ENCODE results near the gene RTN4. TPM values are rescaled to one million over a fixed set of nuclear protein-coding genes. Genes with fewer than 3 reads are reported as not detected.

The RTN4 gene
- total and polyA plus RNA-seq, 2 donors from 2014 or later: 296 to 329 TPM

GRCh38 chr2:55025082-55025481 is 25.2 kb downstream of the RTN4 start:
- FAIRE-seq (no peak), DNase-seq (no peak)
- intact Hi-C loops (cut with DNase I): no loop called here
- no peak for TF ChIP-seq CTCF (IDR thresholded peaks at IDR 0.05; ENCODE audit: borderline replicate concordance, extremely low read depth, insufficient read depth)
- Histone ChIP-seq H3K9me3 (ENCODE audit: control insufficient read depth in 2 of 3, insufficient read depth in 1 of 3, low read length in 3 of 3) (no peaks in the 10 kb centered on the region), H3K27me3 (ENCODE audit: control insufficient read depth, insufficient read depth, low read length) (no peaks in the 10 kb centered on the region), H3K27ac (ENCODE audit: low read depth in 2 of 2, low read length in 2 of 2) (no peak overlapping the region), H3K9ac (ENCODE audit: low read length in 3 of 3) (no peak overlapping the region), H3K36me3 (ENCODE audit: control insufficient read depth in 2 of 3, insufficient read depth in 3 of 3, low read length in 3 of 3) (no peaks in the 10 kb centered on the region), H3K4me1 (ENCODE audit: control insufficient read depth in 2 of 3, insufficient read depth in 2 of 3, low read depth in 1 of 3, low read length in 3 of 3) (peaks cover 0 to 17% (median 4%) of the 10 kb centered on the region in 3 donors), H3K4me3 (ENCODE audit: low read length in 3 of 3) (no peak overlapping the region)

GRCh38 chr2:55022476-55022875 is 27.8 kb downstream of the RTN4 start:
- DNase-seq (no peak), FAIRE-seq (no peak)
- no peak overlapping the region for H3K9ac ChIP-seq (ENCODE audit: low read length in 3 of 3)
- H3K27ac ChIP-seq (ENCODE audit: low read depth in 2 of 2, low read length in 2 of 2): no peak overlapping the region
- H3K9me3 ChIP-seq (ENCODE audit: control insufficient read depth in 2 of 3, insufficient read depth in 1 of 3, low read length in 3 of 3): no peaks in the 10 kb centered on the region
- peaks cover 0 to 6% (median 4%) of the 10 kb centered on the region in 3 donors for H3K4me1 ChIP-seq (ENCODE audit: control insufficient read depth in 2 of 3, insufficient read depth in 2 of 3, low read depth in 1 of 3, low read length in 3 of 3)
- H3K36me3 ChIP-seq (ENCODE audit: control insufficient read depth in 2 of 3, insufficient read depth in 3 of 3, low read length in 3 of 3): no peaks in the 10 kb centered on the region
- no peak for TF ChIP-seq CTCF (IDR thresholded peaks at IDR 0.05; ENCODE audit: borderline replicate concordance, extremely low read depth, insufficient read depth)
- intact Hi-C loops (cut with DNase I): no loop called here
- no peak overlapping the region for H3K4me3 ChIP-seq (ENCODE audit: low read length in 3 of 3)
- no peaks in the 10 kb centered on the region for H3K27me3 ChIP-seq (ENCODE audit: control insufficient read depth, insufficient read depth, low read length)

GRCh38 chr2:55019526-55020258 is 30.6 kb downstream of the RTN4 start:
- FAIRE-seq: no peak
- no peak for DNase-seq
- H3K9ac ChIP-seq (ENCODE audit: low read length in 3 of 3): no peak overlapping the region
- no peaks in the 10 kb centered on the region for H3K4me1 ChIP-seq (ENCODE audit: control insufficient read depth in 2 of 3, insufficient read depth in 2 of 3, low read depth in 1 of 3, low read length in 3 of 3)
- intact Hi-C loops (cut with DNase I): loop anchor here (10.0 kb wide), 1 partner anchor 145 kb away; no protein-coding TSS in a partner anchor
- no peaks in the 10 kb centered on the region for H3K36me3 ChIP-seq (ENCODE audit: control insufficient read depth in 2 of 3, insufficient read depth in 3 of 3, low read length in 3 of 3)
- TF ChIP-seq CTCF (IDR thresholded peaks at IDR 0.05; ENCODE audit: borderline replicate concordance, extremely low read depth, insufficient read depth): no peak
- H3K27me3 ChIP-seq (ENCODE audit: control insufficient read depth, insufficient read depth, low read length): no peaks in the 10 kb centered on the region
- no peaks in the 10 kb centered on the region for H3K9me3 ChIP-seq (ENCODE audit: control insufficient read depth in 2 of 3, insufficient read depth in 1 of 3, low read length in 3 of 3)
- no peak overlapping the region for H3K27ac ChIP-seq (ENCODE audit: low read depth in 2 of 2, low read length in 2 of 2)
- H3K4me3 ChIP-seq (ENCODE audit: low read length in 3 of 3): no peak overlapping the region
